Skin epidermis (tissue), 12 donors: ENCODE measurements around the gene UBIAD1.
"Not testable (repeated sequence)": the region's sequence is repeated elsewhere in the genome, so short reads cannot be mapped to it uniquely, and the experiment has no call there.

ENCODE experiments used
- H3K27ac ChIP-seq, 21 experiments: fragments of 200-600 bp; sonication (generic) in 11 of 21; one replicate each; pipeline ENCODE4 v1.5.0; 2020; ENCODE audit warnings: mild to moderate bottlenecking in 3 of 21, inconsistent platforms in 2 of 21, moderate library complexity in 2 of 21
- H3K4me3 ChIP-seq, 7 experiments: fragments of 200-600 bp; sonication (generic) in 2 of 7; one replicate each; pipeline ENCODE4 v1.5.0; 2020; ENCODE audit warnings: inconsistent platforms in 2 of 7, mild to moderate bottlenecking in 2 of 7, moderate library complexity in 1 of 7

The UBIAD1 gene

DNA sequence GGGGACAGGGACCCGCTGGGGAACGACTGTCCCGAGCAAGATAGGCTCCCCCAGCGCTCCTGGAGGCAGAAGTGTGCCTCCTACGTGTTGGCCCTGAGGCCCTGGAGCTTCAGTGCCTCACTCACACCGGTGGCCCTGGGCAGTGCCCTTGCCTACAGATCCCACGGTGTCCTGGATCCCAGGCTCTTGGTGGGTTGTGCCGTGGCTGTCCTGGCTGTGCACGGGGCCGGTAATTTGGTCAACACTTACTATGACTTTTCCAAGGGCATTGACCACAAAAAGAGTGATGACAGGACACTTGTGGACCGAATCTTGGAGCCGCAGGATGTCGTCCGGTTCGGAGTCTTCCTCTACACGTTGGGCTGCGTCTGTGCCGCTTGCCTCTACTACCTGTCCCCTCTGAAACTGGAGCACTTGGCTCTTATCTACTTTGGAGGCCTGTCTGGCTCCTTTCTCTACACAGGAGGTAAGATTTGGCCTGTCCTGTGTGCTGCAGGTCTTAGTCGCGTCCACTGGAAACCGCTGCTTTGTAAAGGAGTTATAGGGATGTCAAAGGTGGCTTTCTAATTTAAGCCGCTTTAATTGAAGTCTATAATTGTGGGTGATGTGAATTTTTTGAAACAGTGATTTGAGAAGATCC, 717 bp downstream of the UBIAD1 start:
- Histone ChIP-seq H3K4me3 (peak overlapping the region; percentile 63 to 89 (median 79)), H3K27ac (peak overlapping the region; percentile 74 to 98 (median 94))

DNA sequence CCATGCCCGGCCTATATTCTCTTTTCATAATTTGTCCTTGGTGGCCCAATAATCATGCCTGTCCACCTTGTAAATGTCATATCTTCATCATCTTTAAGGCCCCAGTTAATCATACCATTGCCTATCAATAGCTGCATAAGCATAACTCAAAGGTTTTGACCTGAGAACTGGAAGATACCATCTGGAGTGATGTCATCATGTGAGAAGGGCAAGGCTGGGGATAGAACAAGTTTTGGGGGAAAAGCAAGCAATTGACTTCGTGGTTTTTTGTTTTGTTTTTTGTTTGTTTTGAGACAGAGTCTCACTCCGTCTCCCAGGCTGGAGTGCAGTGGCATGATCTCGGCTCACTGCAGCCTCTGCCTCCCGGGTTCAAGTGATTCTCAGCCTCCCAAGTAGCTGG, 6.2 kb downstream of the UBIAD1 start:
- no peak overlapping the region for H3K27ac ChIP-seq
- H3K4me3 ChIP-seq: no peak overlapping the region

DNA sequence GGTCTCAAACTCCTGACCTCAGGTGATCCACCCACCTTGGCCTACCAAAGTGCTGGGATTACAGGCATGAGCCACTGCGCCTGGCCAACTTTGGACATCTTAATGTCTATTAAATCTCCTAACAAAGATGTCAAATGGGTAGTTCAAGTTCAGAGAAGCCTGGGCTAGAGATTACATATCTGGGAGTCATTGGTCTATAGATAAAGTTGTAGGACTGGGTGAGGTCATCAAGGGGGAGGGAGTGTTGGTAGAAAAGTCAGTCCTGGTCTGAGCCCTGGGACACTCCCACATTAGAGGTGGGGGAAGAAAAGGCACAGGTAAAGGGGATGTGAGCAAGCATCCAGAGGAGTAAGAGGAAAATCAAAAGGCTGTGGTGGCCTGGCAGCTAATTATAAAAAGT, 6.6 kb downstream of the UBIAD1 start:
- Histone ChIP-seq H3K27ac (peak overlapping the region in 1 of 21 experiments; percentile 5), H3K4me3 (no peak overlapping the region)

DNA sequence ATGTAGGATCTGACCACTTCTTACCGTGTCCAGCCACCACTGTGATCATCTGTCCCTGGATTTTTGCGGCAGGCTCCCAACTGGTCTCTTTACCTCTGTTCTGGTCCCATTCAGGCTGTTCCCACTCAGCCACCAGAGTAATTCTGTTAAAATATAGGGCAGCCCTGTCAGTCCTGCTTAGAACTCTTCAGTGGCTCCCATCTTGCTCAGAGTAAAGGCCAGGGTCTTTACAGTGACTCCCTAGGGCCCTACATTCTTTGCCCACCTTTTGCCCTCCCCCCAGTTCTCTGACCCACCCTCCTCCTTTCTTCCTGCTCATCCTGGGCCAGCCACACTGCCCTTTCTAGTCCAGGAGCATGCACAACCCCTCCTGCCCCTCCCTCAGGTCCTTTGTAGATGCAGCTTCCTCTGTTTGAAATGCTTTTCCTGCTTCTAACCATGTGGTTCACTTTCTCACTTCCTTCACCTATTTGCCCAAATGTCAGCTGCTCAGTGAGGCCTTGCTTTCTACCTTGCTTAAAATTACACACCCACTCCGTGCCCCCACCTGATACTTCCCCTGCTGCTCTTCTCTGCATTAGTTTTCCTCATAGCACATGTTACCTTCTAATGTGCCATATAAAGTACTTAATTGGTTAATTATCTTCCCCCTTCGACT, 7.8 kb downstream of the UBIAD1 start:
- peak overlapping the region in 15 of 21 experiments; percentile 8 to 68 (median 42) for H3K27ac ChIP-seq
- no peak overlapping the region for H3K4me3 ChIP-seq

DNA sequence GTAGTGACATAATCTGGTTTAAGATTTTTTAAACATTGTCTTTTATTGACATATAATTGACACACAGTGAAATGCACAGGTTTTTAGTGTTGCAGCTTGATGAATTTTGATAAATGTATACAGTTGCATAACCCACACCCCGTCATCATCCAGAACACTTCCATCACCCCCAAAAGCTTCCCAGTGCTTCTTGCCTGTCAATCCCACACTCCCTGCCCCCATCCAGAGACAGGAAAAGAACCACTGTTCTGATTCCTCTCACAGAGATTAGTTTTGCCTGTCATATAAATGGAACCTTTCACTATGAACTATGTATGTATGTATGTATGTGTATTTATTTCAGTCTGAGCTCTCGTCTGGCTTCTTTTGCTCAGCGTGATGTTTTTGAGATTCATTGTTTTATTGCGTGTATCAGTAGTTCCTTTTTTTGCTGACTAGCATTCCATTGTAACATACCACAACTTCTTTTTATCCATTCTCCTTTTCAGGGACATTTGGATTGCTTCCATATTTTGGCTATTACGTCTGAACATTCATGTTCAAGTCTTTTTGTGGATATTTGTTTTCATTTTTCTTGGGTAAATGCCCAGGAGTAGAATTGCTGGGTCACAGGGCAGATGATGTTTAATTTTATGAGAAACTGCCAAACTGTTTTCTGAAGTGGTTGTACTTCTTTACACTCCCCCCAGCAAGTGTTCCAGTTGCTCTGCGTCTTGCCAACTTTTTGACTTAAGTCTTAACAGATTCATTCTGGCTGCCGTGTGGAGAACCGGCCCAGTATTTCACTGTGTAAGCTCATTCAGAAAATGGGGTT, 8.7 kb downstream of the UBIAD1 start:
- Histone ChIP-seq H3K4me3 (no peak overlapping the region), H3K27ac (peak overlapping the region in 5 of 21 experiments; percentile 22 to 66 (median 27))

DNA sequence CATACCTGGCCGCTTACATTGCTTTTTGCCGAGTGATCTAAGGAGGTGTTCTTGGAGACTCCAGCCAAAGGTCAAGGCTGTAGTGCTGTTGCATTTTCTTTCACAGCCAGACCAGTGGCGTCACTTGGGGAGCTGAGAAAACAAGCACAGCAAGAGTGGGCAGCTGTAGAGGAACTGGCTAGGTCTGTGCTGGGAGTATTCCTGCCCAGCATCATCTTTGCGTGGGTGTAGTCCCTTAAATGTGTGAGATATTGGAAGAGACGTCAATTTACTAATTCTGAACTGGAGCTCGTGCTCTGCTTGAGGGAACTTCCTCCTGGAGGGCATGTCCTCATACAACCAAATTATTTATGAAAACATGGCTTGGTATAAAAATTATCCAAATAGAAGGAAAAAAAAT, 10.2 kb downstream of the UBIAD1 start:
- Histone ChIP-seq H3K27ac (no peak overlapping the region), H3K4me3 (no peak overlapping the region)

DNA sequence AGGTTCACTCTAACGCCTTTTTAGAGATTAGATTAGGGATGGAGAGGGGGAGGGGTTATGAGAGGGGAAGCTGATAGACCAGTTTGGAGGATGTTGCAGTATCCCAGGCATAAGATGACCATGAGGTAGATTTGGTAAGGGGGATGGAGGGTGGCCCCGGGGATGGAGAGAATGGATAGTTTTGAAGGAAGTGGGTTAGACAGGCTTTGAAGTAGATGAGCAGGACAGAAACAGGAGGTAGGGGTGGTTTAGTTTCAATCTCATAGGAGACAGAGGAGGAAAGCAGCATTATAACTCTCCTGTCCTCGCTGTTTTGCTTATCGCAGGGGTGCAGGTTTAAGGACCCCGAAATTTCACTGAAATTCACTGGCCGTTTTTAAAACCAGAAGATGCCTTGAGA, 11.8 kb downstream of the UBIAD1 start:
- Histone ChIP-seq H3K27ac (no peak overlapping the region), H3K4me3 (no peak overlapping the region)

DNA sequence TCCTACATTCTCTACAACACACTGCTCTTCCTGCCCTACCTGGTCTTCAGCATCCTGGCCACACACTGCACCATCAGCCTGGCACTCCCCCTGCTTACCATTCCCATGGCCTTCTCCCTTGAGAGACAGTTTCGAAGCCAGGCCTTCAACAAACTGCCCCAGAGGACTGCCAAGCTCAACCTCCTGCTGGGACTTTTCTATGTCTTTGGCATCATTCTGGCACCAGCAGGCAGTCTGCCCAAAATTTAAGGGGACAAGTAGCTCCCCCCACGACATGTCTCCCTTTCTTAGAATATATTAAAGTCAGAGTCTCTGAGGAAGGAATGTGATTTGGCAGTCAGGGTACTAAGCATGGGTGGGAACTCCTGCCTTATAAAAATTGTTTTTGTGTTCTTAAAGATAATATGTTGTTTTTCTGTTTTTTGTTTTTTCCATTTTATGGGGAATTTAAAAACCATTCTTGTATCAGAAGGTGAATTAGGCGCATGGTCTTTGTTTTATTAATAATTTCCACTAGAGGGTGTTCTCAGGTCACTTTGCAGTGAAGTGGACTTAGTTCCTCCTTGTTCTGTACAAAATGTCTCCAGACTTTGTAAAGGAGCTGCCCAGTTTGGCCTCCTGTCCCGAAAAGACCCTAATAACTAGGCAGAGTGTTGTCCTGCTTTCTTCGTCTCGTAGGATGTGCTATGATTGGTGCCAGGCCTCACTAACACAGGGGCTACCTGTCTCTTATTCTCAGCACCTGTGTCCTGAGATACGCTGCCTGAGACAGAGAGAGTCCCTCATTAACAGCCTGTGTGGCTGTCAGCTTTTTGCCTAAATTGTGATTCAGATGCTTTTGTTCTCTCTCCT, 13.1 kb downstream of the UBIAD1 start:
- Histone ChIP-seq H3K4me3 (no peak overlapping the region), H3K27ac (peak overlapping the region in 1 of 21 experiments; percentile 8)

DNA sequence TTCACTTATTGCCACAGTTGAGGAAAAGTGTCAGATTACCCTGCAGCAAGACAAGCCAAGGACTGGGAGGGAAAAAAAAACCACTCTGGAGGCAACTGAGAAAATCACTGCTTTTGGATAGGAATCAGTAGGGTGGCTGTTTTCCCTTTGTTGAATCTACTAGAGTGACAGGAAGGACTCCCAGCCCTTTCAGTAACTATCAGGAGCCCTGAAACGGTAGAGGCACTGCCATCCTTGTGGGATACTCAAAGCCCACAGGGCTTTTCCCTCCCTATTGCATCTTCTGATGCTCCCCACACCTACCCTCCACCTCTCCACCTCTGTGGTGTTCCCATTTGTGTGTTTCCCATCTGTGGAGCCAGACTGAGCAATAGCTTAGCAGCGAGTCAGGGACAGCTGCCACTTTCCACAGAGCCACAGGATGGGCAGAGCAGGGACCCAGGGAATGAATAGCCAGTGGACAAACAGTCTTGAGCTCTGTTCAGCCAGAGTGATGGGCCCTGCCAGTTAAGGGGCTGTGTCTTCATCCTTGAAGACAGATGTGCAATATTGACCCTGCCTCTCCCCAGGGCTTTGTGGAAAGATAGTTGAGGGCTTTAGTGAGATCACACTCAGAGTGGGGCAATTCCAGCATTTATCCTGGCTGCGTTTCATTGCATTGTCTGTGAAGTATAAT, 13.9 kb downstream of the UBIAD1 start:
- no peak overlapping the region for H3K4me3 ChIP-seq
- peak overlapping the region in 1 of 21 experiments; percentile 8 for H3K27ac ChIP-seq

DNA sequence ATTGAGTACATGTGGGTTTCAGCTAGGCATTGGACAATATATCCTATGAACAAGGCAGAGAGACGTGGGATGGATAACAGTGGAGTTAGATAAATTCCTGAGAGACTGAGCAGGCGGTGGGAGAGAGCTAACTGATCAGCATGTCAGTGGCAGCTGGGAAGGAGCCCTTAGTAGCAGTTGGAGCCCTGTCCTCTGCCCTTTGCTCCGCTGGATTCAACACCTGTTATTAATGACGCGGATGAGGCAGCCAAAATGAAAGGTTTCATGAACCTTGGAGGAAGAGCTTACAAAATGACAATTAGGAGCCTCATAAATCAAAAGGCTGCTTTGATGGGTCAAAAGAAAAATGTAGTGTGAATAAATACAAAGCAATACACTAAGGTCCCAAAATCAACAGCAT, 16.1 kb downstream of the UBIAD1 start:
- Histone ChIP-seq H3K27ac (no peak overlapping the region), H3K4me3 (no peak overlapping the region)

DNA sequence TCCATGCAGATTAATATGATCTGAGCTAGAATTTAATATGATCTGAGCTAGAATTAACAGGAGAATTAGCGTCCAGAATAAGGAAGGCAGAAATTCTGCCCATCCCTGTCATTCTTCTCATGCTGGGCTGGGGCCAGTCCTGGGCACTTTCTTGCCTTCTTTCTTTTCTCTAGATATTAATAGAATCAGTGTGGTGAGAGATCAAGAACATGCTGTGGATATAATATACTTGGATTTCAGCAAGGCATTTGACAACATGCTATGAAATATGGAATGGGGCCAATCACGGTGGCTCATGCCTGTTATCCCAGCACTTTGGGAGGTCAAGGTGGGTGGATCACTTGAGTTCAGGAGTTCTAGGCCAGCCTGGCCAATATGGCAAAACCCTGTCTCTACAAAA, 18.1 kb downstream of the UBIAD1 start:
- H3K4me3 ChIP-seq: no peak overlapping the region
- H3K27ac ChIP-seq: no peak overlapping the region

DNA sequence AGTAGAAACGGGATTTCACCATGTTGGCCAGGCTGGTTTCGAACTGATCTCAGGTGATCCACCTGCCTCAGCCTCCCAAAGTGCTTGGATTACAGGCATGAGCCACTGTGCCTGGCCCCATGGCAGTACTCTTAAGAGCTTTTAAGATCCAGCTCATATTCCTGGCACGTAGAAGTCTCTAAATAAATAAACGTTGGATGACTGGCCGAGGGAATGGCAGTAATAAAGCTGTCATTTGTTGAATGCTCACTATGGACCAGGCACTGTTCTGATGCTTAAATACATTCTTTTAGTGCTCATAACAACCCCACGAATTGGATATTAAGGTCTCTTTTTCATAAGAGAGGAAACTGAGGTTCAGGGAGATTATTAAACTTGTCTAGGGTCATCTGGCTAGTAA, 20.9 kb downstream of the UBIAD1 start:
- H3K27ac ChIP-seq: no peak overlapping the region

DNA sequence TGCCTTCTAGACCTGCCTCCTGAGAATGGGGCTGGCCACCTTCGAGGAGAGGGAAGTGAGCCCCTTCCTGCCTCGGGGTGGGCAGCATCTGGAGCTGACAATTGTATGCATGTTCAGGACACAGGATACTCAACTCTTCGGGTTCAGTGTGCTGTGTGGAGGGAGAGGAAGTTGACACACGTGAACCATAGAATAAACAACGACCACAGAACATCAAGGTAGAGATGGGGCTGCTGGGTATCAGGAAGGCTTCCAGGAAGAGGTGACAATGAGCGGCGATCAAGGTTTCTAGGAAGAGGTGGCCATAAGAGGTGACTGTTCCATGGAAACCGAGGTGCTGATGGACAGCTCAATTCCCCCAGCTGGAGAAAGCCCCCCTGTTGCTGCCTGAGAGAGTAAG, 22.0 kb downstream of the UBIAD1 start:
- Histone ChIP-seq H3K27ac (no peak overlapping the region), H3K4me3 (no peak overlapping the region)

More for the DNA sequence above, 20.9 kb downstream of the UBIAD1 start:
- no peak overlapping the region for H3K4me3 ChIP-seq

DNA sequence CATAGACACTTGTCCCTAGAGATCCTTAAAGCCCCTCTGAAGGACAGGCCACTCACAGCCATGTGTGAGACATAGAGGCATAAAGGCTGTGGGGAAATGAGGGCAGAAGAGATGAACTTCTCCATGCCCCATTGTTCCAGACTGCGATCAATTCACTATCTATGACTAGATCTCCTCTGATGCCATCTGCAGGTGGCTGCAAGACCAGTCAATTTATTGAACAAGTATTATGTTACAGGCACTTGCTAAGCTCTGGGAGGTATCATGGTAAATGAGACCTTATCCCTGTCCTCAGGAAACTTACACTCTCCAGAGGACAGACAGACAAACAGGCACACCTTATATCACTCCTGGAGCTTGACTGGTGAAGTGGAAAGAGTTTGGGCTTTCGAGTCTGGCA, 22.9 kb downstream of the UBIAD1 start:
- H3K4me3 ChIP-seq: no peak overlapping the region
- no peak overlapping the region for H3K27ac ChIP-seq

DNA sequence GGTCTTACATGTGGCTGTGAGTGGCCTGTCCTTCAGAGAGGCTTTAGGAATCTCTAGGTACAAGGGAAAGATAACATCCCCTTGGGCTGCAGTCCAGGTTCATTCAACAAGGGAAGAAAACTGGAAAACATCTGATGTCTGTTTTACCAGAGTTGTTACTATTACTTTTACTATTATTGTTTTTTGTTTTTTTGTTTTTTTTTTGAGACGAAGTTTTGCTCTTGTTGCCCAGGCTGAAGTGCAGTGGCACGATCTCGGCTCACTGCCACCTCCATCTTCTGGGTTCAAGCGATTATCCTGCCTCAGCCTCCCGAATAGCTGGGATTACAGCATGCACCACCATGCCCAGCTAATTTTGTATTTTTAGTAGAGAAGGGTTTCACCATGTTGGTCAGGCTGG, 24.8 kb downstream of the UBIAD1 start:
- not testable (repeated sequence) for H3K4me3 ChIP-seq, H3K27ac ChIP-seq

DNA sequence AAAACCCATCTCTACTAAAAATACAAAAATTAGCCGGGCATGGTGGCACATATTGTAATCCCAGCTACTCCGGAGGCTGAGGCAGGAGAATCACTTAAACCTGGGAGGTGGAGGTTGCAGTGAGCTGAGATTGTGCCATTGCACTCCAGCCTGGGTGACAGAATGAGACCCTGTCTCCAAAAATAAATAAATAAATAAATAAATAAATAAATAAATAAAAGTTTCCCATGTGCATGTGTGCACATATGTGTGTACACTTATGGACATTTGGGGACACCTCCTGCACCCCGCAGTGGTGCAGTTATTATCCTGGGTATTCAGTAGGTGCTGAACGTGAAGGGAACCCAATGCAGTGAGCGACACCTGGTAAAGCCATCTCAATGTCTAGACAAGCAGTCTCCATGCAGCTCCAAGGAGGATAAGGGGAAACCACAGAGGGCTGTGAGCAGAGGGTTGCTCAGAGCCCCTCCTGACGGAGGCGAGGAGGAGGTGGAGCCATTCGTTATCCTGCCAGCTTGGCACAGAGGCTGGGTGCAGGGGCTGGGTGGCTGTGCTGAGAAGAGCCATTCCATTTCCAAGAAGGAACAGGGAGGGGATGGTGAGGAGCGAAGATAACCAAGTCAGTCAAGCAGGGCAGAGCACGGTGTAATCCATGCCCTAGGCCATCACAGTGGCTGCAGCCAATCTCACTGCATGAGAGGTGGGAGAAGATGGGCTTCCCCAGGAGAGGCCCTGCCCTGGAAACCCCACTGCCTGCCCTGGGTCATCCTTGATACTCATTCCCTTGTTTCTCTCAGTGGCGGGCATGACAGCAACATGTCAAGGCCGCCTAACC, 25.6 kb downstream of the UBIAD1 start:
- Histone ChIP-seq H3K27ac (no peak overlapping the region), H3K4me3 (no peak overlapping the region)

DNA sequence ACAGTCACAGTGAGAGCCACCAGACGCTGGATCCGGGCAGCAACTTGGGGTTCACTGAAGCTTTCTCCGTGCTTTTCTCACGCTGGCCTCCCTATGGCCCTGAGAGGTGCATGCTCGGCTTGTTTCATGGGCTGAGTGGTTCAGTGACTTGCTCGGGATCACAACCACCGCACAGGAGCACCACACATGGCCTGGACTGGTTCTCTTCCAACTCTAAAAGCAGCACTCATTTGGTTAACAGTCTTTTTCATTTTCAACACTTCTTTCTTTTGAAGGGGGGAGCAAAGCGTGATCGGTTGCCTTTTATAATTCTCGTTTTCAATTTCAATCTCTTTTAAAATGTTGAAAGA, 26.2 kb downstream of the UBIAD1 start:
- Histone ChIP-seq H3K27ac (no peak overlapping the region), H3K4me3 (no peak overlapping the region)

DNA sequence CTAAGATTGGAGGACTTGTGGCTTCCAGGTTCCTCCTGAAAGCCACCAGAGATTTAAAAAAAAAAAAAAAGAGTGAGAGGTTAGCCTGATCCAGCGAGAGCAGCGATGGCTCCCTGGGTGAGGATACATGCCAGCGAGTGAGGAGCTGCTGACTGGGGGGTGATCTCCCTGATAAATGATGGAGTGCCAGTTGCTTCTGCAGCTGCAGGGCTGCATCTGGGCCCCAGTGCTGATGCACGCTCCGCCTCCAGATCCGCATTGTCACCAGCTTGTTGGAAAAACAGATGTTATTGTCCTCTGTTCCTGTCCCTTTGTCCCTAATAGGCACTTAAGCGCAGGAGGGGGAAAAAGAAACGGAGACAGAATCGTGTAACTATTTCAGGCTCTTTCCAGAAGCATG, 28.6 kb downstream of the UBIAD1 start:
- Histone ChIP-seq H3K4me3 (no peak overlapping the region), H3K27ac (no peak overlapping the region)

DNA sequence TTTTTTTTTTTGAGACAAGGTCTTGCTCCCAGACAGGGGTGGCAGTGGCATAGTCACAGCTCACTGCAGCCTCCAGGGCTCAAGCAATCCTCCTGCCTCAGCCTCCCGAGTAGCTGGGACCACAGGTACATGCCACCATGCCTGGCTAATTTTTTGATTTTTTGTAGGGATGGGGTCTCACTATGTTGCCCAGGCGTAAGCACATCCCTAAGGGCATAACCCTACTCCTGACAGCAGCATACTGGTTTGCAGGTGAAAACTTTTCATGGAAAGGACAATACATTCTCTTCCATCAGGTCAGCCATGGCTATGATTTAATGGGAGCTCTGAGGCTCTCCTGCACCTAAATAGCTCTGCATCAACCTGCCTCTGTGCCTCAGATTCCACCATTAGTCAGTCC, 29.4 kb downstream of the UBIAD1 start:
- Histone ChIP-seq H3K27ac (no peak overlapping the region), H3K4me3 (no peak overlapping the region)
